Chondrocyte (in vitro differentiated cells): Measurements from ENCODE around the gene OSBPL2. TPM values are rescaled to one million over a fixed set of nuclear protein-coding genes. Genes with fewer than 3 reads are reported as not detected.

Experiments used
- DNase-seq: peaks from one replicate; pipeline ENCODE4 v3.0.0; 2021; ENCODE audit warnings: mixed read lengths, low spot score
- H3K27ac Mint-ChIP-seq: one replicate; pipeline ENCODE4 v1.8.0; 2021; ENCODE audit warnings: mild to moderate bottlenecking, moderate library complexity, mixed read lengths; ENCODE audit not compliant: unreplicated experiment
- H3K27me3 Mint-ChIP-seq: 2 replicates; pipeline ENCODE4 v1.8.0; 2021; ENCODE audit warnings: low read depth, mixed read lengths
- H3K36me3 Mint-ChIP-seq: 2 replicates; pipeline ENCODE4 v1.8.0; 2021; ENCODE audit warnings: low read depth, mixed read lengths
- H3K4me1 Mint-ChIP-seq: 2 replicates; pipeline ENCODE4 v1.8.0; 2021; ENCODE audit warnings: low read depth, mild to moderate bottlenecking, mixed read lengths
- H3K4me3 Mint-ChIP-seq: one replicate; pipeline ENCODE4 v1.8.0; 2021; ENCODE audit warnings: mild to moderate bottlenecking, moderate library complexity, mixed read lengths; ENCODE audit not compliant: unreplicated experiment
- H3K9me3 Mint-ChIP-seq: 2 replicates; pipeline ENCODE4 v1.8.0; 2021; ENCODE audit warnings: low read depth, mixed read lengths
- total RNA-seq: library from RNA; stranded (reverse); gene quantifications from 3 replicates; pipeline ENCODE4 v1.2.1, GENCODE V29; 2021
- TF ChIP-seq, protein P1 (sequence below): fragments of 200-600 bp; sonication (generic); IDR thresholded peaks from 2 replicates; pipeline ENCODE4 v1.5.0; 2021; ENCODE audit warnings: antibody characterized with exemption, mild to moderate bottlenecking, moderate library complexity

The OSBPL2 gene
- total RNA-seq, 1 donor from 2014 or later, result 48.3 TPM

DNA sequence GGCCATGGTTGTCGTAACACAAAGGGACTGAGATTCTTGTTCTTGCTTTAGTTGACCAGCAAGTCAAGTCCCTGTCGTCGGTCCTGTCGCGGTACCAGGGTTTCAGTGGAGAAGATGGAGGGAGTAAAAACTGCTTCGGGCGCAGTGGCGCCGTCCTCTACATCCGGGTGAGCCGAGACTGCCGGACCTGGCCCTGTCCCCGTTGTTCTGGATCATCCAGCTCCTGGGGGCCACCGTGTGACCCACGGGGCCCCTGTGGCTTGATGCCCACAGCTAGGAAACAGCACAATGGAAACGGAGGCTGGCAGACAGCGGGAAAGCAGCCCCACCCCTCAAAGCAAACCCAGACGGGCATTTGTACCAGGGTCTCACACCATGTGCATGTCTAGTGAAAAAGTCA, 40.5 kb upstream of the OSBPL2 start:
- no peak overlapping the region for H3K4me3 Mint-ChIP-seq
- no peak overlapping the region for H3K27ac Mint-ChIP-seq
- no peaks in the 10 kb centered on the region for H3K27me3 Mint-ChIP-seq
- TF ChIP-seq, protein P1, sequence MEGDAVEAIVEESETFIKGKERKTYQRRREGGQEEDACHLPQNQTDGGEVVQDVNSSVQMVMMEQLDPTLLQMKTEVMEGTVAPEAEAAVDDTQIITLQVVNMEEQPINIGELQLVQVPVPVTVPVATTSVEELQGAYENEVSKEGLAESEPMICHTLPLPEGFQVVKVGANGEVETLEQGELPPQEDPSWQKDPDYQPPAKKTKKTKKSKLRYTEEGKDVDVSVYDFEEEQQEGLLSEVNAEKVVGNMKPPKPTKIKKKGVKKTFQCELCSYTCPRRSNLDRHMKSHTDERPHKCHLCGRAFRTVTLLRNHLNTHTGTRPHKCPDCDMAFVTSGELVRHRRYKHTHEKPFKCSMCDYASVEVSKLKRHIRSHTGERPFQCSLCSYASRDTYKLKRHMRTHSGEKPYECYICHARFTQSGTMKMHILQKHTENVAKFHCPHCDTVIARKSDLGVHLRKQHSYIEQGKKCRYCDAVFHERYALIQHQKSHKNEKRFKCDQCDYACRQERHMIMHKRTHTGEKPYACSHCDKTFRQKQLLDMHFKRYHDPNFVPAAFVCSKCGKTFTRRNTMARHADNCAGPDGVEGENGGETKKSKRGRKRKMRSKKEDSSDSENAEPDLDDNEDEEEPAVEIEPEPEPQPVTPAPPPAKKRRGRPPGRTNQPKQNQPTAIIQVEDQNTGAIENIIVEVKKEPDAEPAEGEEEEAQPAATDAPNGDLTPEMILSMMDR, result no peak
- peak; percentile 77 for DNase-seq
- peaks cover 22% of the 10 kb centered on the region for H3K4me1 Mint-ChIP-seq
- H3K9me3 Mint-ChIP-seq, result no peaks in the 10 kb centered on the region
- peaks cover 18% of the 10 kb centered on the region for H3K36me3 Mint-ChIP-seq

DNA sequence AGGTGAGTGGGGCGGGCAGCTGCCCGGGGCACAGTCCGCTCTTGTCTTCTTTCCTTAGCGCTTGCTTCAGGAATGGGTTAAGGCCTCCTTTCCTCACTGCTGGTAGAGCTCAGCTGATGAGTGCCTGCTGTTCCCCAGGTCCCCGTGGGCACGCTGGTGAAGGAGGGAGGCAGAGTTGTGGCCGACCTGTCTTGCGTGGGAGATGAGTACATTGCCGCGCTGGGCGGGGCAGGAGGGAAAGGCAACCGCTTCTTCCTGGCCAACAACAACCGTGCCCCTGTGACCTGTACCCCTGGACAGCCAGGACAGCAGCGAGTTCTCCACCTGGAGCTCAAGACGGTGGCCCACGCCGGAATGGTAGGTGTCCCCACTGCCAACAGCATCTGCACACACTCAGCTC, 39.8 kb upstream of the OSBPL2 start:
- TF ChIP-seq, protein P1, result no peak
- Mint-ChIP-seq H3K9me3 (no peaks in the 10 kb centered on the region), H3K27ac (no peak overlapping the region), H3K4me1 (peaks cover 29% of the 10 kb centered on the region), H3K36me3 (peaks cover 18% of the 10 kb centered on the region), H3K4me3 (no peak overlapping the region), H3K27me3 (no peaks in the 10 kb centered on the region)
- peak; percentile 87 for DNase-seq

DNA sequence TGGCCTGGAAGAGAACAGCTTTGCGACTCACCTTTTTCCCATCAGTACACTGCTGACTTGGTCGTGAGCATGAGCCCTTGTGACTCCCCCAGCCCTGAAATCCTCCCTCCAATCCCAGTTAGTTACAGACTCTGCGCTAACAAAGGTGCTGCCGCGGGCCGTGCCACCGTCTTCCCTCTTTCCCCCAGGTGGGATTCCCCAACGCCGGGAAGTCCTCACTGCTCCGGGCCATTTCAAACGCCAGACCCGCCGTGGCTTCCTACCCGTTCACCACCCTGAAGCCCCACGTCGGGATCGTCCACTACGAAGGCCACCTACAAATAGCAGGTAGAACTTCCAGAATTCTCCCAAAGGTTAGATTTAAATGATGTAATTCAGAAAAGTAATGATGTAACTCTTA, 39.4 kb upstream of the OSBPL2 start:
- DNase-seq, result peak; percentile 72
- peaks cover 18% of the 10 kb centered on the region for H3K36me3 Mint-ChIP-seq
- H3K9me3 Mint-ChIP-seq, result no peaks in the 10 kb centered on the region
- peaks cover 34% of the 10 kb centered on the region for H3K4me1 Mint-ChIP-seq
- TF ChIP-seq, protein P1, result no peak
- H3K4me3 Mint-ChIP-seq, result no peak overlapping the region
- no peak overlapping the region for H3K27ac Mint-ChIP-seq
- H3K27me3 Mint-ChIP-seq, result no peaks in the 10 kb centered on the region

DNA sequence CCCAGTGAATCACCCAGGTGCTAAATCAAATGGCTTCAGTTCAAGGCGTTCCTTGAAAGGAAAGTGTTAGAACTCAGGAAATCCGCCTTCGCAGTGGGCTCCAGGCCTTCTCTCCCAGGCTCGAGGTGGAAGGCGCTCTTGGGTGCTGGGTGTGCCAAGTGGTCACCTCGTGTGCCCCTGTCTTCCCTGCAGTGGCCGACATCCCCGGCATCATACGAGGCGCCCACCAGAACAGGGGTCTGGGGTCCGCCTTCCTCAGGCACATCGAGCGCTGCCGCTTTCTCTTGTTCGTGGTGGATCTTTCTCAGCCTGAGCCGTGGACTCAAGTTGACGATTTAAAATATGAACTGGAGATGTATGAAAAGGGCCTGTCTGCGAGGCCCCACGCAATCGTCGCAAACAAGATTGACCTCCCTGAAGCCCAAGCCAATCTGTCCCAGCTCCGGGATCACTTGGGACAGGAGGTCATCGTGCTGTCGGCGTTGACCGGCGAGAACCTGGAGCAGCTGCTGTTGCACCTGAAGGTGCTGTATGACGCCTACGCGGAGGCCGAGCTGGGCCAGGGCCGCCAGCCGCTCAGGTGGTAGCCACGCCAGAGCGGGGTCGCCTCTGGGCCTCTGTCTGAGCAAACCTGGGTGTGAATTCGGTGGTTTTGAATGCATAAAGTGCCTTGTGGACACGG, 37.7 kb upstream of the OSBPL2 start:
- DNase-seq, result peak; percentile 92
- TF ChIP-seq, protein P1, result no peak
- Mint-ChIP-seq H3K4me3 (no peak overlapping the region), H3K4me1 (peaks cover 34% of the 10 kb centered on the region), H3K27me3 (no peaks in the 10 kb centered on the region), H3K27ac (peak overlapping the region; percentile 22), H3K9me3 (no peaks in the 10 kb centered on the region), H3K36me3 (peaks cover 16% of the 10 kb centered on the region)

DNA sequence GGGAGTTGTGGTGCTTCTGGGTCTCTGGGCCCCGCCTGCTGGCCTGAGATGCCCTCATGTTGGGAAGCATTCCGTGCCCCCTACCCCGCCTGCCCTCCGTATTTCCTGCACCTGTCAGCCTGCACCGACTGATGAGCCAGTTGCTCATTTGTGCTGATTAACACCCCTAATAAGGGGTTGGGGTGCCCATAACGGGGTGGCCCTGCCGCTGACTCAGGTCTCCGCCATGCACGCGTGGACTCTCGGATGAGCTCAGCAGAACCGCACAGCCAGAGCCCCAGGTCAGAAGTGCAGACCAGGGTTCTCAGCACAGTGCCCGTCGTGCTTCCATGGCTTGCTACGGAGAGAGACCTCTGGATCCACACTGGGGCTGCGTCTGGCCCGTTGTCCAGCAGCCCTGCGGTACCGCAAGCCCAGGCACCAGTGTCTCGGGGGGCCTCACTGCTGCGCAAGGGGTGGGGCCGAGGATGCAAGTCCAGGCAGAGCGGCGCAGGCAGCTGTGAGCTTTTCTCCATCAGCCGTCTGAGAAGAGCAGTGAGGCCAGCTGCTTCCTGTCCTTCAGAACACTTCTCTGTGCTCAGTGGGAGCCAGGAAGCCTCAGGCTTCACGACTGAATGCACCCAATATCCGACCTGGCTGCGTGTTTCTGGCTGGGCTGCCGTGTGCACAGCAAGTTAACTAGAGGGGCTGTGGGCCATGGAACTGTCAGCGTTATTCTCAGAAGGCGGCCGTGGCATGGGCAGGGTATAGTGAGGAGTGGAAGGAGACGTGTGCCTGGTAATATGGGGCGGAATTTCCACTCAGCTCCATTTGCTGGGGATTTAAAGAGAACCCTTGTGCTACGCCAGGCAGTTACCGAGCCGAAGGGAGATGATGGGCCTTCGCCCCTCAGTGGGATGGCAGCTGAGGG, 36.9 kb upstream of the OSBPL2 start:
- TF ChIP-seq, protein P1, result no peak
- Mint-ChIP-seq H3K27me3 (no peaks in the 10 kb centered on the region), H3K9me3 (no peaks in the 10 kb centered on the region), H3K4me3 (no peak overlapping the region), H3K27ac (peak overlapping the region; percentile 89), H3K4me1 (peaks cover 34% of the 10 kb centered on the region), H3K36me3 (peaks cover 15% of the 10 kb centered on the region)
- DNase-seq, result peak; percentile 90
